SK-N-SH (cell line): Measurements from ENCODE around the gene PEBP1. TPM values are rescaled to one million over a fixed set of nuclear protein-coding genes. Genes with fewer than 3 reads are reported as not detected.

Source experiments
- CTCF ChIA-PET: fragments of 300-600, 350-600 bp; formaldehyde crosslinking; extraction: SDS; loops from one replicate; lab custom pipeline; 2021; lab: Yijun Ruan, JAX
- POLR2A ChIA-PET: fragments of 350-600 bp; sonication (Branson Sonifier 250); formaldehyde crosslinking; extraction: SDS; loops from one replicate; lab custom pipeline; 2020; ENCODE audit warnings: antibody characterized with exemption, inconsistent platforms; lab: Yijun Ruan, JAX
- DNase-seq: peaks from one replicate; pipeline ENCODE4 v3.0.0; 2012
- H2AFZ ChIP-seq: fragments of 200-600 bp; sonication (generic); 2 replicates; pipeline ENCODE4 v1.8.1; 2016; ENCODE audit warnings: antibody characterized with exemption, mild to moderate bottlenecking, low read depth
- H3F3A ChIP-seq: fragments of 200-600 bp; sonication (generic); replicated peaks from 2 replicates; pipeline ENCODE3; 2016; ENCODE audit warnings: antibody characterized with exemption, mild to moderate bottlenecking; ENCODE audit not compliant: insufficient read depth
- H3K27ac ChIP-seq, 2 experiments: fragments of 200-500 bp in 1 of 2; fragments of 200-600 bp in 1 of 2; sonication (Bioruptor generic) in 1 of 2; sonication (generic), shearing (Covaris generic) in 1 of 2; 2 replicates each; pipeline versions ENCODE4 v1.5.1 to v1.6.1; 2014 to 2016; ENCODE audit warnings: low read depth in 2 of 2, inconsistent platforms in 1 of 2, low read length in 1 of 2, mild to moderate bottlenecking in 1 of 2, mixed read lengths in 1 of 2
- H3K27me3 ChIP-seq: fragments of 200-600 bp; sonication (generic), shearing (Covaris generic); 2 replicates; pipeline ENCODE4 v1.6.1; 2016; ENCODE audit warnings: mixed run types; ENCODE audit not compliant: insufficient read depth
- H3K36me3 ChIP-seq, 2 experiments: fragments of 200-500 bp in 1 of 2; fragments of 200-600 bp in 1 of 2; sonication (Bioruptor generic) in 1 of 2; sonication (generic) in 1 of 2; replicated peaks in 1 of 2; 2 replicates each; pipeline versions ENCODE3 to v1.5.1; 2014 to 2016; ENCODE audit warnings: low read length in 1 of 2, mild to moderate bottlenecking in 1 of 2; ENCODE audit not compliant: insufficient read depth in 2 of 2, control insufficient read depth in 1 of 2
- H3K4me1 ChIP-seq, 2 experiments: fragments of 200-500 bp in 1 of 2; fragments of 200-600 bp in 1 of 2; sonication (Bioruptor generic) in 1 of 2; sonication (generic), shearing (Covaris generic) in 1 of 2; 2 replicates each; pipeline versions ENCODE4 v1.5.1 to v1.6.1; 2014 to 2016; ENCODE audit warnings: low read depth in 1 of 2, low read length in 1 of 2, mixed run types in 1 of 2; ENCODE audit not compliant: insufficient read depth in 2 of 2, control insufficient read depth in 1 of 2
- H3K4me2 ChIP-seq: fragments of 200-600 bp; sonication (generic), shearing (Covaris generic); 2 replicates; pipeline ENCODE4 v1.6.1; 2017; ENCODE audit warnings: mixed run types
- H3K4me3 ChIP-seq, 2 experiments: fragments of 200-500 bp in 1 of 2; fragments of 200-600 bp in 1 of 2; sonication (Bioruptor generic) in 1 of 2; sonication (generic), shearing (Covaris generic) in 1 of 2; 2 replicates each; pipeline versions ENCODE4 v1.5.1 to v1.8.1; 2014 to 2016; ENCODE audit warnings: low read depth in 2 of 2, inconsistent platforms in 1 of 2, low read length in 1 of 2, mild to moderate bottlenecking in 1 of 2, mixed read lengths in 1 of 2, moderate library complexity in 1 of 2
- H3K79me2 ChIP-seq: fragments of 200-600 bp; sonication (generic); 2 replicates; pipeline ENCODE4 v1.8.1; 2017; ENCODE audit warnings: mild to moderate bottlenecking; ENCODE audit not compliant: insufficient read depth
- H3K9ac ChIP-seq: fragments of 200-600 bp; sonication (generic); 2 replicates; pipeline ENCODE4 v1.6.1; 2017; ENCODE audit warnings: mixed run types
- H3K9me2 ChIP-seq: fragments of 200-600 bp; sonication (generic); 2 replicates; pipeline ENCODE4 v1.6.1; 2017; ENCODE audit warnings: mixed run types
- H3K9me3 ChIP-seq: fragments of 200-600 bp; sonication (generic); 2 replicates; pipeline ENCODE4 v1.6.1; 2017; ENCODE audit warnings: mixed run types, mild to moderate bottlenecking, moderate library complexity
- H4K20me1 ChIP-seq: fragments of 200-600 bp; sonication (generic); 2 replicates; pipeline ENCODE4 v1.6.1; 2017; ENCODE audit warnings: mild to moderate bottlenecking, mixed run types; ENCODE audit not compliant: insufficient read depth
- EZH2phosphoT487 ChIP-seq: fragments of 200-600 bp; sonication (generic); IDR thresholded peaks from 2 replicates; pipeline ENCODE4 v1.6.1; 2017; ENCODE audit warnings: low read depth, mixed run types, mild to moderate bottlenecking, antibody characterized with exemption, moderate library complexity, borderline replicate concordance
- FOXM1 ChIP-seq: IDR thresholded peaks from 2 replicates; pipeline ENCODE4 v1.4.0; 2012; ENCODE audit warnings: low read depth, mild to moderate bottlenecking
- GATA2 ChIP-seq: sonication (generic); formaldehyde crosslinking; IDR thresholded peaks from 2 replicates; pipeline ENCODE4 v1.5.0; 2020; ENCODE audit warnings: mild to moderate bottlenecking, missing genetic modification reagents
- MAX ChIP-seq: IDR thresholded peaks from 2 replicates; pipeline ENCODE4 v1.4.0; 2012; ENCODE audit warnings: low read depth
- MEF2A ChIP-seq: IDR thresholded peaks from 2 replicates; pipeline ENCODE4 v1.4.0; 2012; ENCODE audit warnings: low read depth, borderline replicate concordance
- NFIC ChIP-seq: IDR thresholded peaks from 2 replicates; pipeline ENCODE4 v1.4.0; 2012; ENCODE audit warnings: borderline replicate concordance
- NRF1 ChIP-seq: IDR thresholded peaks from 2 replicates; pipeline ENCODE4 v1.6.1; 2012; ENCODE audit warnings: low read depth, mild to moderate bottlenecking, low read length
- PBX3 ChIP-seq: IDR thresholded peaks from 2 replicates; pipeline ENCODE4; 2012
- REST ChIP-seq: IDR thresholded peaks from 2 replicates; pipeline ENCODE4 v1.6.1; 2012; ENCODE audit warnings: mild to moderate bottlenecking, low read depth, low read length, moderate library complexity
- RXRA ChIP-seq: IDR thresholded peaks from 2 replicates; pipeline ENCODE4 v1.4.0; 2012; ENCODE audit warnings: low read depth, mild to moderate bottlenecking, borderline replicate concordance
- SIN3A ChIP-seq: IDR thresholded peaks from 2 replicates; pipeline ENCODE4 v1.6.1; 2012; ENCODE audit warnings: low read depth, mild to moderate bottlenecking, low read length, moderate library complexity, borderline replicate concordance
- SMC3 ChIP-seq: IDR thresholded peaks from 2 replicates; pipeline ENCODE4 v1.6.1; 2012; ENCODE audit warnings: low read depth, low read length, improper control_type of control experiment
- TEAD4 ChIP-seq: IDR thresholded peaks from 2 replicates; pipeline ENCODE4 v1.4.0; 2012; ENCODE audit warnings: mild to moderate bottlenecking, borderline replicate concordance; ENCODE audit not compliant: insufficient read depth
- ZBTB33 ChIP-seq: IDR thresholded peaks from 2 replicates; pipeline ENCODE4 v1.4.0; 2012; ENCODE audit warnings: low read depth, borderline replicate concordance
- WGBS: methylation state at CpG from one replicate; pipeline ENCODE4 v1.1.6; 2017; ENCODE audit warnings: low lambda C conversion rate; 5-methylcytosine and 5-hydroxymethylcytosine counted together
- polyA plus RNA-seq, 3 experiments: library from polyadenylated mRNA; depleted of rRNA; stranded (reverse); fragments of >200 nt; gene quantifications; 2 replicates each; pipeline ENCODE4 v1.2.3, GENCODE V29; 2012

PEBP1 gene
- polyA plus RNA-seq, 1 of the 3 experiments (the other 2 are of a cell fraction), result 219 TPM

GRCh38 chr12:118183711-118184110 lies 47.8 kb downstream of the PEBP1 start:
- Histone ChIP-seq H3K4me1 (peaks cover 11 to 28% of the 10 kb centered on the region in 2 experiments; a peak in 3 of 4 replicates), H3F3A (peaks cover 13% of the 10 kb centered on the region), H3K27ac (peak overlapping the region in 1 of 2 experiments; percentile 78; a peak in 2 of 4 replicates), H3K36me3 (peaks cover 3 to 13% of the 10 kb centered on the region in 2 experiments), H4K20me1 (no peaks in the 10 kb centered on the region), H3K4me3 (no peak overlapping the region), H3K9me2 (no peaks in the 10 kb centered on the region), H3K4me2 (peak overlapping the region; percentile 8; the same call in 1 of the 2 replicates), H3K27me3 (no peaks in the 10 kb centered on the region), H3K79me2 (peaks cover 44% of the 10 kb centered on the region), H3K9ac (peak overlapping the region; percentile 0; the same call in 1 of the 2 replicates), H2AFZ (no peak overlapping the region), H3K9me3 (no peaks in the 10 kb centered on the region)
- no peak for DNase-seq
- ChIA-PET CTCF (interaction anchor here (0.7 to 9.9 kb wide), 8 partner anchors 10 to 211 kb away, joined by 3 to 267 read pairs (median 4); partner anchors contain the start of genes SUDS3 and TAOK3), POLR2A (interaction anchor here (3.2 kb wide), 1 partner anchor 193 kb away, joined by 13 read pairs; the partner anchor contains the start of gene SUDS3)
- TF ChIP-seq MEF2A (no peak), ZBTB33 (no peak), NFIC (peak; percentile 68), SMC3 (no peak), SIN3A (no peak), FOXM1 (no peak), TEAD4 (no peak)

GRCh38 chr12:118185602-118186397 lies 49.9 kb downstream of the PEBP1 start:
- H3K36me3 ChIP-seq, result peaks cover 3 to 5% of the 10 kb centered on the region in 2 experiments
- H3K27ac ChIP-seq, result peak overlapping the region in 1 of 2 experiments; percentile 78; a peak in 2 of 4 replicates
- H3K79me2 ChIP-seq, result peaks cover 49% of the 10 kb centered on the region
- CTCF ChIA-PET, result interaction anchor here (0.6 to 9.9 kb wide), 5 partner anchors 18 to 220 kb away, joined by 3 to 267 read pairs (median 4); partner anchors contain the start of genes SUDS3 and TAOK3
- H3K9ac ChIP-seq, result no peak overlapping the region; the same call in 1 of the 2 replicates
- no peak overlapping the region for H3K4me3 ChIP-seq
- peaks cover 29% of the 10 kb centered on the region for H3F3A ChIP-seq
- no peaks in the 10 kb centered on the region for H3K9me3 ChIP-seq
- no peak for DNase-seq
- H2AFZ ChIP-seq, result no peak overlapping the region
- no peaks in the 10 kb centered on the region for H3K9me2 ChIP-seq
- 95% methylated on average over 5 of the region's 5 CpGs for WGBS
- peaks cover 24 to 30% of the 10 kb centered on the region in 2 experiments; a peak in 3 of 4 replicates for H3K4me1 ChIP-seq
- H4K20me1 ChIP-seq, result no peaks in the 10 kb centered on the region
- no peaks in the 10 kb centered on the region for H3K27me3 ChIP-seq
- POLR2A ChIA-PET, result interaction anchor here (0.6 kb wide), 1 partner anchor 724 kb away, joined by 5 read pairs; no protein-coding TSS in a partner anchor
- no peak overlapping the region for H3K4me2 ChIP-seq
- no peak for TF ChIP-seq EZH2phosphoT487
- no peak for TF ChIP-seq GATA2 (CRISPR knock-in tag)
- no peak for TF ChIP-seq REST
- no peak for TF ChIP-seq ZBTB33
- no peak for TF ChIP-seq SIN3A
- no peak for TF ChIP-seq PBX3
- TF ChIP-seq RXRA, result no peak
- no peak for TF ChIP-seq NRF1
- no peak for TF ChIP-seq MAX
